Trophoblast cell (in vitro differentiated cells and primary cell): Measurements from ENCODE around the gene KLHDC9.

Experiments used
- DNase-seq, 2 donors: peaks; one replicate each; pipeline ENCODE4 v3.0.0-alpha.2; 2016
- H2AFZ ChIP-seq: 2 replicates; pipeline ENCODE4 v1.6.1; 2013; ENCODE audit warnings: low read length, moderate library complexity, mild to moderate bottlenecking; ENCODE audit not compliant: insufficient read depth, poor library complexity
- H2AK5ac ChIP-seq: 2 replicates; pipeline ENCODE4 v1.6.1; 2013; ENCODE audit warnings: mild to moderate bottlenecking, low read length
- H2BK120ac ChIP-seq: 2 replicates; pipeline ENCODE4 v1.6.1; 2013; ENCODE audit warnings: low read length, mild to moderate bottlenecking, moderate library complexity; ENCODE audit not compliant: insufficient read depth, poor library complexity
- H2BK12ac ChIP-seq: 2 replicates; pipeline ENCODE4 v1.6.1; 2013; ENCODE audit warnings: mild to moderate bottlenecking, low read length, moderate library complexity
- H2BK5ac ChIP-seq: 2 replicates; pipeline ENCODE4 v1.6.1; 2013; ENCODE audit warnings: low read length, low read depth, moderate library complexity, mild to moderate bottlenecking; ENCODE audit not compliant: poor library complexity
- H3K14ac ChIP-seq: 2 replicates; pipeline ENCODE4 v1.6.1; 2013; ENCODE audit warnings: mild to moderate bottlenecking, low read length
- H3K18ac ChIP-seq: 2 replicates; pipeline ENCODE4 v1.6.1; 2013; ENCODE audit warnings: mild to moderate bottlenecking, low read length
- H3K23ac ChIP-seq: 2 replicates; pipeline ENCODE4 v1.6.1; 2013; ENCODE audit warnings: low read length
- H3K27ac ChIP-seq: 2 replicates; pipeline ENCODE4 v1.5.1; 2013; ENCODE audit warnings: low read depth, mild to moderate bottlenecking, inconsistent platforms, low read length, moderate library complexity
- H3K27me3 ChIP-seq: 2 replicates; pipeline ENCODE4 v1.6.1; 2013; ENCODE audit warnings: inconsistent platforms, mild to moderate bottlenecking, low read length, moderate library complexity; ENCODE audit not compliant: insufficient read depth
- H3K36me3 ChIP-seq, 2 experiments: 1 replicate in 1 of 2; 2 replicates in 1 of 2; pipeline ENCODE4 v1.6.1; 2013; ENCODE audit warnings: low read length in 2 of 2, mild to moderate bottlenecking in 2 of 2, moderate library complexity in 1 of 2; ENCODE audit not compliant: insufficient read depth in 2 of 2, control insufficient read depth in 1 of 2
- H3K4ac ChIP-seq: 2 replicates; pipeline ENCODE4 v1.6.1; 2013; ENCODE audit warnings: low read depth, mild to moderate bottlenecking, low read length, moderate library complexity
- H3K4me1 ChIP-seq, 2 experiments: 1 replicate in 1 of 2; 2 replicates in 1 of 2; pipeline ENCODE4 v1.6.1; 2013; ENCODE audit warnings: low read length in 2 of 2, mild to moderate bottlenecking in 2 of 2, moderate library complexity in 1 of 2; ENCODE audit not compliant: insufficient read depth in 2 of 2, control insufficient read depth in 1 of 2
- H3K4me2 ChIP-seq: 2 replicates; pipeline ENCODE4 v1.6.1; 2013; ENCODE audit warnings: inconsistent platforms, mild to moderate bottlenecking, low read length, moderate library complexity
- H3K4me3 ChIP-seq: 2 replicates; pipeline ENCODE4 v1.5.1; 2013; ENCODE audit warnings: mild to moderate bottlenecking, low read depth, low read length, inconsistent platforms
- H3K79me1 ChIP-seq: one replicate; pipeline ENCODE4 v1.6.1; 2013; ENCODE audit warnings: low read length
- H3K79me2 ChIP-seq: 2 replicates; pipeline ENCODE4 v1.6.1; 2013; ENCODE audit warnings: low read length, mild to moderate bottlenecking; ENCODE audit not compliant: control insufficient read depth, insufficient read depth, poor library complexity
- H3K9ac ChIP-seq: 2 replicates; pipeline ENCODE4 v1.6.1; 2013; ENCODE audit warnings: mild to moderate bottlenecking, low read length
- H3K9me3 ChIP-seq: 2 replicates; pipeline ENCODE4 v1.6.1; 2013; ENCODE audit warnings: low read depth, mild to moderate bottlenecking, control low read depth, inconsistent platforms, low read length; ENCODE audit not compliant: insufficient read depth
- H4K12ac ChIP-seq: 2 replicates; pipeline ENCODE4 v1.6.1; 2013; ENCODE audit warnings: low read depth, mild to moderate bottlenecking, low read length, moderate library complexity
- H4K8ac ChIP-seq: 2 replicates; pipeline ENCODE4 v1.6.1; 2013; ENCODE audit warnings: low read depth, mild to moderate bottlenecking, low read length, moderate library complexity
- H4K91ac ChIP-seq: one replicate; pipeline ENCODE4 v1.6.1; 2013; ENCODE audit warnings: low read depth, mild to moderate bottlenecking, low read length, moderate library complexity
- WGBS: extraction: QIAGEN DNeasy Blood & Tissue Kit; methylation state at CpG from one replicate; pipeline ENCODE4 v1.1.7; 2013; ENCODE audit warnings: missing lambda C conversion rate; ENCODE audit not compliant: insufficient read length, insufficient coverage; ENCODE audit errors: extremely low coverage; 5-methylcytosine and 5-hydroxymethylcytosine counted together

The KLHDC9 gene

DNA sequence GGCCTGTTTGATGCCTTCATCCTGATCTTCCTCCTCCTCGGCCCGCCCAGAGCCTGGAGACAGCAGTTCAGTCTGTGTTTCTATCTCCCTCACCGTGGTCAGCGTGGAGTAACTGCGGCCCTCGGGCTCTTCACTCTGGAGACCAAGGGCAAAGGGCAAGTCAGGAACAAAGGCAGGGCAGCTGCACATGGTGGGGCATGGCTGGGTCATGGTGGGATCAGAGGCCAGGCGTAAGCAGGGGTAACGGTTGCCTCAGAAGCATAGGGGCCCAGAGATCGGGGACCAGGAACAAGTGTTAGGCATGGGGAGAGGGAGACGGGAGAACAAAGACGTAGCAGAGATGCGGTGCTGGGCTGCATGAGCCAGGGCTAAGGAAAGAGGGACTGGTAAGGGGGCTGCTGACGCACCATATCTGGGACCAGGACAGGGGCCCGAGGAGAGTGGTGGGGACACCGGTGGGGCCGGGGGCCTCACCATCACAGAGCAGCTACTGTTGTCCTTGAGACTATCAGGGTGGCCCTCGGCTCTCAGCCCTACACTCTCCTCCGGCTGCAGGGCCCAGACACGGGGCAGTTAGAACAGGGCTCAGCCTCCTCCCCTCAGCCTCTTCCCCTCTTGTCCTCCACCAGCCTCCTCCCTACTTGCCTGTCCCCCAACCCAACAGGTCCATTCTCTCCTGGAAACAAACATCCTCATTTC, 25.3 kb upstream of the KLHDC9 start:
- no peak overlapping the region for H3K27ac ChIP-seq
- no peak overlapping the region for H3K23ac ChIP-seq

DNA sequence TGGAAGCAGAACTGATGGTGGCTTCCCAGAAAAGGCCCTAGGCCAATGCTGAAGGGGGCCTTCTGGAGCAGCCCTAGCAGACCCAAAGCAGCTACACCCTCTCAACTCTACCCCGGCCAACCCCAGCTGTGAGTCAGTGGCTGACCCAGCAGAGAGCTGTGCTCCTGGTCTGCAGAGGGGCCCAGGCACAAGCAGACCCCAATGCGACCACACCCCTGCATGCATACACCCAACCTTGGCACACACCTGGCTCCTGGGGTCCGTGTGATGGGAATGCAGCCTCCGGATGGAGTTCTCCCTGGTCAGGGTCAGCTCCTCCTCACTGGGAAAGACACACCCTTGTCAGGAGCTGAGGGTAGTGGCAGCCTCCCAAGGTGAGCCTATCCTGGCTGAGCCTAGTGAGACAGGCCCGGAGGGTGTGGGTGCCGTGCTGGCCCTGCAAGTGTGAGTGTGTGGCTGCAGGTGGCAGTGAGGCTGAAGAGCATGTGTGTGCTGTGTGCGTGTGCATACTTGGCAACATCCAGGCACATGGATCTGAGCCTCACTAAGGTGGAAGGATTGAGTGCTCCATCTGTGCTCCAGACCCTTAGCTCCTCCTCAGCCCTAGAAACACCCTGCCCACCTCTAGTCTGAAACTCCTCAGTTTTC, 24.6 kb upstream of the KLHDC9 start:
- H2BK5ac ChIP-seq = no peak overlapping the region
- H3K9me3 ChIP-seq = peaks cover 2% of the 10 kb centered on the region
- no peak overlapping the region for H3K9ac ChIP-seq
- H4K91ac ChIP-seq = peak overlapping the region; percentile 74
- H2BK120ac ChIP-seq = peak overlapping the region; percentile 39
- H3K36me3 ChIP-seq = peaks cover 23 to 25% of the 10 kb centered on the region in 2 experiments
- H3K27me3 ChIP-seq = no peaks in the 10 kb centered on the region
- H3K4ac ChIP-seq = no peak overlapping the region
- peak overlapping the region; percentile 45 for H2AK5ac ChIP-seq
- peak overlapping the region; percentile 13 for H3K14ac ChIP-seq
- no peak overlapping the region for H3K4me2 ChIP-seq
- DNase-seq = peak; percentile 88 to 92
- H3K4me1 ChIP-seq = peaks cover 12 to 24% of the 10 kb centered on the region in 2 experiments
- no peak overlapping the region for H3K27ac ChIP-seq
- H3K23ac ChIP-seq = no peak overlapping the region
- H3K79me2 ChIP-seq = no peaks in the 10 kb centered on the region
- H2AFZ ChIP-seq = no peak overlapping the region
- no peak overlapping the region for H4K12ac ChIP-seq
- peak overlapping the region; percentile 50 for H2BK12ac ChIP-seq
- no peak overlapping the region for H3K4me3 ChIP-seq
- no peak overlapping the region for H3K18ac ChIP-seq
- peaks cover 12% of the 10 kb centered on the region for H3K79me1 ChIP-seq
- no peak overlapping the region for H4K8ac ChIP-seq
- no CpG with 5 or more reads among the region's 7 CpGs for WGBS

More for the DNA sequence above, 25.3 kb upstream of the KLHDC9 start:
- WGBS = no CpG with 5 or more reads among the region's 19 CpGs
- Histone ChIP-seq H3K4me3 (no peak overlapping the region), H3K4me2 (no peak overlapping the region), H3K27me3 (no peaks in the 10 kb centered on the region), H3K79me1 (peaks cover 12% of the 10 kb centered on the region), H3K14ac (peak overlapping the region; percentile 27), H2BK120ac (peak overlapping the region; percentile 39), H3K9ac (no peak overlapping the region), H2AK5ac (peak overlapping the region; percentile 45), H3K18ac (peak overlapping the region; percentile 22), H3K4me1 (peaks cover 12 to 24% of the 10 kb centered on the region in 2 experiments), H3K9me3 (peaks cover 2% of the 10 kb centered on the region), H3K79me2 (no peaks in the 10 kb centered on the region), H3K4ac (no peak overlapping the region), H4K12ac (peak overlapping the region; percentile 1), H3K36me3 (peaks cover 23 to 25% of the 10 kb centered on the region in 2 experiments), H2BK12ac (peak overlapping the region; percentile 50), H4K8ac (peak overlapping the region; percentile 25), H2BK5ac (no peak overlapping the region), H4K91ac (peak overlapping the region; percentile 52), H2AFZ (no peak overlapping the region)
- DNase-seq = no peak

DNA sequence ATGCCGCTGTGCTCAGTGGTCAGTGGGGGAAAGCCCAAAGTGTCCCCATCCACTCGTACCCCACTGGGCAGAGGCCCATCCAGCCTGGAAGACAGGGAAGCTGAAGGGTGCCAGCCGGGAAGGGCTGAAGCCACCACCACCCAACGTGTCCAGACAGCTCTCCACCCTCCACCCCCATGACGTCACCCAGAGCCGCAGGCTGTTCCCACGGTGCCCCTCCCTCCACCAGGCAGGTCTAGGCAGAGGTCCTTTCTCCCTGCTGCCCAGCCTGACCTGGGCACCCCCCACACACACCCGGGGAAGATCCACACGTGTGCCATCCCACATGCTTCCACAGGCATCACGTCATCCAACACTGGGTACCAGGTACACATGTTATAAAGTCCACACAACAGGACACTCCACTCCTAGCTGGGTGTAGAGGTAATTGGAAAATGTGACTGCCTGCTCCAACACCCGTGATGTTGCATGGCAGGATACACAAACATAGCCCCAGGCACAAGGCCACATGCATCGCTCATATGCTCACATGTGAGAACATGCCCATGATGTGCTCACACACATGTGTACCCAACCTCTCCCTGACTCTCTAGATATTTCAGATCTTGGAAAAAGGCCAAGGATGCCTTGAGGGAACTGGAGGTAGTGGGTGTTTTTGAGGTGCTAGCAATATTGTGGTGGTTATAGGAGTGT, 23.3 kb upstream of the KLHDC9 start:
- DNase-seq = peak; percentile 44 to 59
- H3K79me2 ChIP-seq = no peaks in the 10 kb centered on the region
- H3K27ac ChIP-seq = no peak overlapping the region
- no peak overlapping the region for H3K23ac ChIP-seq
- peak overlapping the region; percentile 19 for H3K14ac ChIP-seq
- peaks cover 2% of the 10 kb centered on the region for H3K9me3 ChIP-seq
- H3K18ac ChIP-seq = peak overlapping the region; percentile 26
- peaks cover 21 to 25% of the 10 kb centered on the region in 2 experiments for H3K36me3 ChIP-seq
- H3K4me3 ChIP-seq = no peak overlapping the region
- peaks cover 17 to 29% of the 10 kb centered on the region in 2 experiments for H3K4me1 ChIP-seq
- H4K91ac ChIP-seq = peak overlapping the region; percentile 74
- H2AFZ ChIP-seq = no peak overlapping the region
- H2AK5ac ChIP-seq = peak overlapping the region; percentile 67
- H3K4ac ChIP-seq = no peak overlapping the region
- WGBS = no CpG with 5 or more reads among the region's 12 CpGs
- no peak overlapping the region for H3K9ac ChIP-seq
- peak overlapping the region; percentile 70 for H2BK12ac ChIP-seq
- H4K8ac ChIP-seq = no peak overlapping the region
- no peaks in the 10 kb centered on the region for H3K27me3 ChIP-seq
- peak overlapping the region; percentile 18 for H2BK120ac ChIP-seq
- no peak overlapping the region for H4K12ac ChIP-seq
- H3K4me2 ChIP-seq = no peak overlapping the region
- peak overlapping the region; percentile 11 for H2BK5ac ChIP-seq
- peaks cover 20% of the 10 kb centered on the region for H3K79me1 ChIP-seq

DNA sequence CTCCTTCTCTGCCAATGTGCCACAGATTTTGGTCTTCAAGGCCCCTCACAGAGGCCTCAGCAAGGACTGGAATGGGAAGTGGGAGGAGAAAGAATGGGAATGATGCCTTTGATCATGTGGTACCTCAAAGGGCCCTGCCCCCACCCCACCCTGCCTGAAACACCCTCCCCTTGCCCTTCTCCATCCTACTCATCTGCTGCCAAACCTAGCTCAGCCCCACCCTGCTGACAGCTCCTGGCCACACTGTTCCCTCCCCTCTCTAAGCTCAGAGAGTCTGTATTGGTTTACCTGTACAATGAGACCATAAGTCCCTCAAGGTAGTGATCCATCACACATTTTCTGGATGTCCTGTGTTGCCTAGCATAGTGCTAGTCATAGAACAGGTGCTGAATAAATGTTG, 21.8 kb upstream of the KLHDC9 start:
- DNase-seq = no peak
- Histone ChIP-seq H3K23ac (no peak overlapping the region), H3K4me1 (peaks cover 31 to 45% of the 10 kb centered on the region in 2 experiments), H4K8ac (no peak overlapping the region), H2AFZ (no peak overlapping the region), H3K27ac (no peak overlapping the region), H2BK12ac (peak overlapping the region; percentile 51), H3K18ac (no peak overlapping the region), H3K4ac (no peak overlapping the region), H3K14ac (no peak overlapping the region), H3K36me3 (peaks cover 21 to 22% of the 10 kb centered on the region in 2 experiments), H3K4me2 (no peak overlapping the region), H2BK5ac (no peak overlapping the region), H3K27me3 (no peaks in the 10 kb centered on the region), H3K79me2 (peaks cover 2% of the 10 kb centered on the region), H2AK5ac (no peak overlapping the region), H3K79me1 (peaks cover 34% of the 10 kb centered on the region), H2BK120ac (no peak overlapping the region), H4K91ac (no peak overlapping the region), H3K9ac (no peak overlapping the region), H3K4me3 (no peak overlapping the region), H3K9me3 (peaks cover 2% of the 10 kb centered on the region), H4K12ac (no peak overlapping the region)
